Measurements from ENCODE around the gene DIO2. TPM values are rescaled to one million over a fixed set of nuclear protein-coding genes. Genes with fewer than 3 reads are reported as not detected.

The DIO2 gene
- total RNA-seq, 4 donors from 2014 or later = 5.5 to 32.2 (median 17.9) TPM

DNA sequence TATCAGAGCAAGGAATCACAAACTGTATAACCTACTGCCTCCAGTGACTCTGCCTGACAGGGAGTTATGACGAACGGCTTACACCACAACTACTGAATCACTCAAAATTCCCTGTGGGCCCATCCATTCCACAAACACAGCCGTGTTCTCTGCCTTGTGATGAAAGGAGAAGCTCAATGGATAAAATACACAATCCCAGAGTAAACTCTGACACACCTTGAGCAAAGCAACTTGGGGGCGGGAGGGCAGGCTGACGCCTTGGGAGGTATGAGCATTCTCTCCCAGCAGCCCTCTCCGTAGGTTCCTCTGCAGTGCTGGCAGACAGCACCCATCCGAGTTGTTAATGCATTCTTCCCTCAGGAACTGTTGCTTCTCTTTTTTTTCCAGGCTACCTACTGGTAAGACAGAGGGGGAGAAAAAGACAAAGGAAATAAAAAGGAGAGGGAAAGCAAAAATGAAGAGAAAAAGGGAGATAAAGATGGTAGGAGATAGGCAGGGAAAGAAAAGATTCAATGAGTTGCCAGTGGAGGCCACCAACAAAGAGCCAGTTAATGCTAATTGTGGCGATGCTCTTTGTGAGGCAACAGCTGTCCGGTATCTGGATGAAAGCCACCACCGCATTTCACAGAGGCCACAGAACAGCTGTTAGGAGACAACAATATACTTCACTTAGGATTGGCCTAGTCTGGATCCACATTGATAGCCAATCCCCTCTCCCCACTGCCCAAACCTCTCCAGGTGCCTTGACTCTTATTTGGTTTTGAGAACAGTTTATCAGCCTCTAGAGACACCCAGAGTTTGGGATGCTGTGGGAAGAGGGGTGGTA, 4.7 kb upstream of the DIO2 start:
- peak; percentile 31 to 41 for DNase-seq
- Histone ChIP-seq H3K27me3 (no peaks in the 10 kb centered on the region), H3K9me3 (no peaks in the 10 kb centered on the region), H3K4me1 (peaks cover 2 to 12% of the 10 kb centered on the region in 2 donors), H3K27ac (peak overlapping the region; percentile 19 to 58 (median 34)), H3K36me3 (no peaks in the 10 kb centered on the region), H3K4me3 (no peak overlapping the region)
- intact Hi-C loops (cut with DNase I; ENCODE audit: low total_unique reads) (no loop called here), in situ Hi-C loops (cut with MboI; ENCODE audit: low sequenced_read_pairs in 4 of 4) (no loop called here)
- ATAC-seq = peak; percentile 54 to 67
- TF ChIP-seq CTCF (IDR thresholded peaks at IDR 0.05 in 4 of 5, conservative IDR thresholded peaks at IDR 0.05 in 1 of 5) = no peak
- TF ChIP-seq POLR2A (IDR thresholded peaks at IDR 0.05) = no peak

DNA sequence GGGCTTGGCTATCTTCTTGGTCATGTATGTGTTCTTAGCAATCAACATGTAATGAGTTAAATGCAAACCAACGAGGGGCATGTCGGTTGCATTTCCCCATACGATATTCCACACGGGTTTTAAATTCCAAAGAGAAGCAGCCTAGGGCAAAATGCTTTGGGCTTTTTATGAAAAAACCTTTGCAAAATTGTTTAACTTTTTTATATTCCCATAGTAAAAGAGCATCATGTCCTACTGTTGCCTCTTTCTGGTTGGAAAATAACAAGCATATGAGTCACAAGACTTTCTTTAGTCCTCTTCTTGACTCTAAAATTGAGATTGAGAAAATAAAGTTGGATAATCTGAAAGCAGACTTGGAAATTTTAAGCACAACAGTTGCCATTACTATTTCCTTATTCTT, 3.8 kb upstream of the DIO2 start:
- no peaks in the 10 kb centered on the region for H3K9me3 ChIP-seq
- no peak for ATAC-seq
- intact Hi-C loops (cut with DNase I; ENCODE audit: low total_unique reads) (no loop called here), in situ Hi-C loops (cut with MboI; ENCODE audit: low sequenced_read_pairs in 4 of 4) (no loop called here)
- H3K4me3 ChIP-seq = no peak overlapping the region
- no peak for DNase-seq
- peak overlapping the region in 2 of 4 donors; percentile 5 to 27 for H3K27ac ChIP-seq
- no peak for TF ChIP-seq CTCF (IDR thresholded peaks at IDR 0.05 in 4 of 5, conservative IDR thresholded peaks at IDR 0.05 in 1 of 5)
- TF ChIP-seq POLR2A (IDR thresholded peaks at IDR 0.05) = no peak
- no peaks in the 10 kb centered on the region for H3K36me3 ChIP-seq
- H3K27me3 ChIP-seq = peaks cover 0 to 2% (median 0%) of the 10 kb centered on the region in 3 donors
- H3K4me1 ChIP-seq = peaks cover 2 to 12% of the 10 kb centered on the region in 2 donors

- DNase-seq (peak in 1 of 2 donors; percentile 45), ATAC-seq (peak in 1 of 2 donors; percentile 53)
- Histone ChIP-seq H3K27me3 (peaks cover 0 to 2% (median 0%) of the 10 kb centered on the region in 3 donors), H3K27ac (no peak overlapping the region), H3K4me3 (no peak overlapping the region), H3K4me1 (peaks cover 2 to 12% of the 10 kb centered on the region in 2 donors), H3K9me3 (no peaks in the 10 kb centered on the region), H3K36me3 (no peaks in the 10 kb centered on the region)
- TF ChIP-seq CTCF (IDR thresholded peaks at IDR 0.05 in 4 of 5, conservative IDR thresholded peaks at IDR 0.05 in 1 of 5) (peak in 2 of 5 experiments; percentile 15 to 24), POLR2A (IDR thresholded peaks at IDR 0.05) (no peak)
- in situ Hi-C loops (cut with MboI; ENCODE audit: low sequenced_read_pairs in 4 of 4) (no loop called here), intact Hi-C loops (cut with DNase I; ENCODE audit: low total_unique reads) (no loop called here)
Observed at GRCh38 chr14:80213602-80214001, 2.3 kb upstream of the DIO2 start.

GRCh38 chr14:80212023-80212397, 706 bp upstream of the DIO2 start:
- no peak overlapping the region for H3K27ac ChIP-seq
- no peaks in the 10 kb centered on the region for H3K36me3 ChIP-seq
- H3K4me3 ChIP-seq = peak overlapping the region; percentile 15 to 43 (median 31)
- intact Hi-C loops (cut with DNase I; ENCODE audit: low total_unique reads) (no loop called here), in situ Hi-C loops (cut with MboI; ENCODE audit: low sequenced_read_pairs in 4 of 4) (no loop called here)
- peaks cover 2 to 12% of the 10 kb centered on the region in 2 donors for H3K4me1 ChIP-seq
- H3K9me3 ChIP-seq = no peaks in the 10 kb centered on the region
- TF ChIP-seq POLR2A (IDR thresholded peaks at IDR 0.05) (no peak), CTCF (IDR thresholded peaks at IDR 0.05 in 4 of 5, conservative IDR thresholded peaks at IDR 0.05 in 1 of 5) (no peak)
- peaks cover 0 to 2% (median 0%) of the 10 kb centered on the region in 3 donors for H3K27me3 ChIP-seq
- DNase-seq = no peak
- ATAC-seq = no peak
